ENCODE results near the gene BCKDHA. TPM values are rescaled to one million over a fixed set of nuclear protein-coding genes. Genes with fewer than 3 reads are reported as not detected.

BCKDHA gene
- total and polyA plus RNA-seq, 10 donors = 10.3 to 55.6 (median 29.1) TPM

- no peak overlapping the region for H3K27ac ChIP-seq
- no peak overlapping the region for H3K4me3 ChIP-seq
- H3K9me3 ChIP-seq = no peaks in the 10 kb centered on the region
- intact Hi-C loops (cut with DNase I; ENCODE audit: low total_unique reads) = no loop called here
- H3K27me3 ChIP-seq (replicated peaks in 1 of 7) = no peaks in the 10 kb centered on the region
- peaks cover 12 to 79% (median 39%) of the 10 kb centered on the region in 6 donors for H3K4me1 ChIP-seq
- peaks cover 0 to 34% (median 2%) of the 10 kb centered on the region in 6 donors for H3K36me3 ChIP-seq
- TF ChIP-seq POLR2A (IDR thresholded peaks at IDR 0.05) (no peak), POLR2AphosphoS5 (IDR thresholded peaks at IDR 0.05) (no peak), CTCF (IDR thresholded peaks at IDR 0.05 in 8 of 11, conservative IDR thresholded peaks at IDR 0.05 in 3 of 11) (no peak)
- no peak for DNase-seq
- WGBS, 5 donors = 79 to 88% (median 80%) methylated on average over 3 of the region's 3 CpGs
Measured at GRCh38 chr19:41402010-41402409, 4.4 kb downstream of the BCKDHA start.

GRCh38 chr19:41403181-41403970, 5.8 kb downstream of the BCKDHA start:
- Histone ChIP-seq H3K9me3 (no peaks in the 10 kb centered on the region), H3K36me3 (peaks cover 0 to 34% (median 2%) of the 10 kb centered on the region in 6 donors), H3K27ac (no peak overlapping the region), H3K4me1 (peaks cover 9 to 85% (median 37%) of the 10 kb centered on the region in 6 donors), H3K27me3 (replicated peaks in 1 of 7) (no peaks in the 10 kb centered on the region), H3K4me3 (no peak overlapping the region)
- TF ChIP-seq CTCF (IDR thresholded peaks at IDR 0.05 in 8 of 11, conservative IDR thresholded peaks at IDR 0.05 in 3 of 11) (no peak), POLR2A (IDR thresholded peaks at IDR 0.05) (no peak), POLR2AphosphoS5 (IDR thresholded peaks at IDR 0.05) (no peak)
- 60 to 67% (median 64%) methylated on average over 12 of the region's 12 CpGs for WGBS, 5 donors
- no peak for DNase-seq
- intact Hi-C loops (cut with DNase I; ENCODE audit: low total_unique reads) = no loop called here

GRCh38 chr19:41405776-41406175, 8.2 kb downstream of the BCKDHA start:
- Histone ChIP-seq H3K27ac (peak overlapping the region in 3 of 8 donors; percentile 39 to 88 (median 62)), H3K4me3 (no peak overlapping the region), H3K9me3 (no peaks in the 10 kb centered on the region), H3K27me3 (replicated peaks in 1 of 7) (no peaks in the 10 kb centered on the region), H3K4me1 (peaks cover 4 to 87% (median 41%) of the 10 kb centered on the region in 6 donors), H3K36me3 (peaks cover 0 to 39% (median 3%) of the 10 kb centered on the region in 6 donors)
- intact Hi-C loops (cut with DNase I; ENCODE audit: low total_unique reads) = no loop called here
- peak in 1 of 3 donors; percentile 33 for TF ChIP-seq POLR2AphosphoS5 (IDR thresholded peaks at IDR 0.05)
- no peak for TF ChIP-seq CTCF (IDR thresholded peaks at IDR 0.05 in 8 of 11, conservative IDR thresholded peaks at IDR 0.05 in 3 of 11)
- no peak for DNase-seq
- WGBS, 5 donors = 54 to 79% (median 77%) methylated on average over 5 to 6 of the region's 6 CpGs

- Histone ChIP-seq H3K36me3 (peaks cover 0 to 40% (median 13%) of the 10 kb centered on the region in 6 donors), H3K27me3 (replicated peaks in 1 of 7) (no peaks in the 10 kb centered on the region), H3K9me3 (no peaks in the 10 kb centered on the region), H3K4me1 (peaks cover 4 to 92% (median 40%) of the 10 kb centered on the region in 6 donors), H3K4me3 (no peak overlapping the region), H3K27ac (peak overlapping the region in 6 of 8 donors; percentile 21 to 88 (median 69))
- DNase-seq = no peak
- peak in 1 of 11 experiments; percentile 25 for TF ChIP-seq CTCF (IDR thresholded peaks at IDR 0.05 in 8 of 11, conservative IDR thresholded peaks at IDR 0.05 in 3 of 11)
- TF ChIP-seq POLR2AphosphoS5 (IDR thresholded peaks at IDR 0.05) = no peak
- intact Hi-C loops (cut with DNase I; ENCODE audit: low total_unique reads) = no loop called here
- 22 to 71% (median 31%) methylated on average over 4 of the region's 4 CpGs for WGBS, 5 donors
Measured at GRCh38 chr19:41407271-41407670, 9.7 kb downstream of the BCKDHA start.

Data from spleen (tissue), 11 donors.